GM23338 (cell line): ENCODE data around the gene FAM90A26. TPM values are rescaled to one million over a fixed set of nuclear protein-coding genes. Genes with fewer than 3 reads are reported as not detected.

Experiments used
- polyA plus RNA-seq: library from polyadenylated mRNA; unstranded; fragments of >200 nt; fragmentation: Nextera tagmentation; extraction: Ambion mirVana; gene quantifications from 2 replicates; pipeline ENCODE4 v1.2.1, GENCODE V29; 2016
- total RNA-seq: library from RNA; depleted of rRNA; stranded (reverse); fragments of >200 nt; shearing (Covaris generic); gene quantifications from 2 replicates; pipeline ENCODE4 v1.2.3, GENCODE V29; 2014; rRNA removed

Gene FAM90A26
- total and polyA plus RNA-seq, 2 experiments from 2014 or later: 0.10 TPM; not detected in 1

Other genes starting within 250 kb of the FAM90A26 start
- gene USP17L10, start 40.2 kb downstream of the FAM90A26 start, total RNA-seq: not detected in 2 replicates
- gene USP17L10, start 40.2 kb downstream of the FAM90A26 start, polyA plus RNA-seq: not detected in 2 replicates
- not detected in 2 replicates for gene USP17L11, start 45.0 kb downstream of the FAM90A26 start, total RNA-seq
- gene USP17L11, start 45.0 kb downstream of the FAM90A26 start, polyA plus RNA-seq: not detected in 2 replicates
- gene USP17L12, start 49.7 kb downstream of the FAM90A26 start, total RNA-seq: not detected in 2 replicates
- gene USP17L12, start 49.7 kb downstream of the FAM90A26 start, polyA plus RNA-seq: not detected in 2 replicates
- not detected in 2 replicates for gene USP17L13, start 54.5 kb downstream of the FAM90A26 start, total RNA-seq
- not detected in 2 replicates for gene USP17L13, start 54.5 kb downstream of the FAM90A26 start, polyA plus RNA-seq
- gene USP17L15, start 64.0 kb downstream of the FAM90A26 start, total RNA-seq: not detected in 2 replicates
- gene USP17L15, start 64.0 kb downstream of the FAM90A26 start, polyA plus RNA-seq: 0.17 TPM in 1 of 2 replicates, not detected in the other
- gene USP17L17, start 73.5 kb downstream of the FAM90A26 start, total RNA-seq: not detected in 2 replicates
- not detected in 2 replicates for gene USP17L17, start 73.5 kb downstream of the FAM90A26 start, polyA plus RNA-seq
- not detected in 2 replicates for gene USP17L18, start 78.2 kb downstream of the FAM90A26 start, total RNA-seq
- gene USP17L18, start 78.2 kb downstream of the FAM90A26 start, polyA plus RNA-seq: not detected in 2 replicates
- not detected in 2 replicates for gene USP17L19, start 83.0 kb downstream of the FAM90A26 start, total RNA-seq
- not detected in 2 replicates for gene USP17L19, start 83.0 kb downstream of the FAM90A26 start, polyA plus RNA-seq
- gene USP17L20, start 87.7 kb downstream of the FAM90A26 start, total RNA-seq: not detected in 2 replicates
- gene USP17L20, start 87.7 kb downstream of the FAM90A26 start, polyA plus RNA-seq: not detected in 2 replicates
- gene USP17L21, start 92.5 kb downstream of the FAM90A26 start, total RNA-seq: not detected in 2 replicates
- gene USP17L21, start 92.5 kb downstream of the FAM90A26 start, polyA plus RNA-seq: not detected in 2 replicates
- not detected in 2 replicates for gene USP17L22, start 97.2 kb downstream of the FAM90A26 start, total RNA-seq
- not detected in 2 replicates for gene USP17L22, start 97.2 kb downstream of the FAM90A26 start, polyA plus RNA-seq
- gene USP17L24, start 154.8 kb downstream of the FAM90A26 start, total RNA-seq: not detected in 2 replicates
- not detected in 2 replicates for gene USP17L24, start 154.8 kb downstream of the FAM90A26 start, polyA plus RNA-seq
- gene USP17L25, start 159.5 kb downstream of the FAM90A26 start, total RNA-seq: not detected in 2 replicates
- not detected in 2 replicates for gene USP17L25, start 159.5 kb downstream of the FAM90A26 start, polyA plus RNA-seq
- gene USP17L26, start 164.2 kb downstream of the FAM90A26 start, total RNA-seq: not detected in 2 replicates
- gene USP17L26, start 164.2 kb downstream of the FAM90A26 start, polyA plus RNA-seq: not detected in 2 replicates
- not detected in 2 replicates for gene USP17L5, start 169.0 kb downstream of the FAM90A26 start, total RNA-seq
- not detected in 2 replicates for gene USP17L5, start 169.0 kb downstream of the FAM90A26 start, polyA plus RNA-seq
- not detected in 2 replicates for gene USP17L27, start 173.7 kb downstream of the FAM90A26 start, total RNA-seq
- not detected in 2 replicates for gene USP17L27, start 173.7 kb downstream of the FAM90A26 start, polyA plus RNA-seq
- not detected in 2 replicates for gene USP17L28, start 178.5 kb downstream of the FAM90A26 start, total RNA-seq
- gene USP17L28, start 178.5 kb downstream of the FAM90A26 start, polyA plus RNA-seq: not detected in 2 replicates
- gene USP17L29, start 183.2 kb downstream of the FAM90A26 start, total RNA-seq: not detected in 2 replicates
- gene USP17L29, start 183.2 kb downstream of the FAM90A26 start, polyA plus RNA-seq: not detected in 2 replicates
- gene USP17L30, start 192.7 kb downstream of the FAM90A26 start, total RNA-seq: not detected in 2 replicates
- not detected in 2 replicates for gene USP17L30, start 192.7 kb downstream of the FAM90A26 start, polyA plus RNA-seq